Testis (tissue), 3 donors: ENCODE data around the gene TMED3. TPM values are rescaled to one million over a fixed set of nuclear protein-coding genes. Genes with fewer than 3 reads are reported as not detected.

Experiments used
- DNase-seq: peaks from one replicate; pipeline ENCODE4 v3.0.0-alpha.2; 2019
- H3K27ac ChIP-seq, 2 donors: fragments of 200-600 bp; sonication (generic); one replicate each; pipeline ENCODE4 v1.5.1; 2019
- H3K27me3 ChIP-seq: fragments of 200-600 bp; sonication (generic); one replicate; pipeline ENCODE4 v1.5.1; 2019
- H3K36me3 ChIP-seq: fragments of 200-600 bp; sonication (generic); one replicate; pipeline ENCODE4 v1.5.1; 2017; ENCODE audit warnings: low read depth; ENCODE audit errors: missing control alignments
- H3K4me1 ChIP-seq: fragments of 200-600 bp; sonication (generic); one replicate; pipeline ENCODE4 v1.5.1; 2019
- H3K4me3 ChIP-seq, 2 donors: fragments of 200-600 bp; sonication (generic); one replicate each; pipeline ENCODE4 v1.5.1; 2017 to 2019
- H3K9me3 ChIP-seq: fragments of 200-600 bp; sonication (generic); one replicate; pipeline ENCODE4 v1.5.1; 2017
- POLR2A ChIP-seq: fragments of 450-650 bp; IDR thresholded peaks from one replicate; pipeline ENCODE4 v1.6.1; 2017; ENCODE audit warnings: antibody characterized with exemption, mild to moderate bottlenecking, moderate library complexity
- WGBS, 2 donors: methylation state at CpG; one replicate each; pipeline ENCODE4 v1.1.5; 2018; 5-methylcytosine and 5-hydroxymethylcytosine counted together
- intact Hi-C: fragments of 100-400 bp; cut with DNase I; formaldehyde crosslinking; loops from one replicate; pipeline ENCODE4 v1.15.1; 2023; ENCODE audit warnings: low total_unique reads
- polyA plus RNA-seq: library from polyadenylated mRNA; stranded (reverse); fragments of 350-450 nt; fragmentation: Illumina TruSeq; extraction: RNeasy Lipid Tissue Mini Kit (QIAGEN cat#74804); gene quantifications from one replicate; pipeline ENCODE4 v1.2.3, GENCODE V29; 2014; ENCODE audit warnings: low read depth, low replicate concordance; ENCODE audit not compliant: insufficient read depth
- total RNA-seq, 2 donors: library from RNA; depleted of rRNA; stranded (reverse); fragments of >200 nt; gene quantifications; one replicate each; pipeline ENCODE4 v1.2.3, GENCODE V29; 2016
- TF ChIP-seq, protein P1 (sequence below), 3 experiments: fragments of 450-650 bp in 2 of 3; fragments of 200-600 bp in 1 of 3; sonication (generic) in 1 of 3; IDR thresholded peaks; one replicate each; pipeline ENCODE4 v1.5.1; 2016 to 2019; ENCODE audit warnings: antibody characterized with exemption in 3 of 3, mild to moderate bottlenecking in 2 of 3, moderate library complexity in 1 of 3

The TMED3 gene
- total and polyA plus RNA-seq, 3 donors from 2014 or later = 88.6 to 127 (median 94.0) TPM

DNA sequence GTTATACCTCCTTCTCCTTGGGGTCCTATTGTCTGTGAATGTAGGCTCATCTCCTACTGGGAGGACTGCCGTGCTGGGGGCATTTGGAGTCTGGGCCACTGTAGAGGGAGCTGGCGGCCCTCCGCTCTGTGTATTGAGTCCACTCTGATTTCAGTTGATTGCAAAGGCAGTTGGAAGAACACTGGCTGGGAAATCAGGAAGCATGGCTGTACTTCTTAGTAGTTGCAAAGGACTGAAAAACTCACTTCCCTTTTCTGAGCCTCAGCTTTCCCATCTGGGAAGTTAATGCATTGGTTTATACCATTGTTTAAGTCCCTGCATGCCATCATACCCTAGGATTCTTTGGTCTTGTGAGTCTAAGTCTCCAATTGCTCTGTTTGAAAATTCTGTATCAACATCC lies 46.7 kb downstream of the TMED3 start:
- Histone ChIP-seq H3K36me3 (no peaks in the 10 kb centered on the region), H3K27ac (no peak overlapping the region), H3K4me1 (no peaks in the 10 kb centered on the region), H3K27me3 (no peaks in the 10 kb centered on the region), H3K9me3 (no peaks in the 10 kb centered on the region), H3K4me3 (no peak overlapping the region)
- 97 to 99% methylated on average over 3 of the region's 3 CpGs for WGBS, 2 donors
- TF ChIP-seq POLR2A = no peak
- TF ChIP-seq, protein P1, sequence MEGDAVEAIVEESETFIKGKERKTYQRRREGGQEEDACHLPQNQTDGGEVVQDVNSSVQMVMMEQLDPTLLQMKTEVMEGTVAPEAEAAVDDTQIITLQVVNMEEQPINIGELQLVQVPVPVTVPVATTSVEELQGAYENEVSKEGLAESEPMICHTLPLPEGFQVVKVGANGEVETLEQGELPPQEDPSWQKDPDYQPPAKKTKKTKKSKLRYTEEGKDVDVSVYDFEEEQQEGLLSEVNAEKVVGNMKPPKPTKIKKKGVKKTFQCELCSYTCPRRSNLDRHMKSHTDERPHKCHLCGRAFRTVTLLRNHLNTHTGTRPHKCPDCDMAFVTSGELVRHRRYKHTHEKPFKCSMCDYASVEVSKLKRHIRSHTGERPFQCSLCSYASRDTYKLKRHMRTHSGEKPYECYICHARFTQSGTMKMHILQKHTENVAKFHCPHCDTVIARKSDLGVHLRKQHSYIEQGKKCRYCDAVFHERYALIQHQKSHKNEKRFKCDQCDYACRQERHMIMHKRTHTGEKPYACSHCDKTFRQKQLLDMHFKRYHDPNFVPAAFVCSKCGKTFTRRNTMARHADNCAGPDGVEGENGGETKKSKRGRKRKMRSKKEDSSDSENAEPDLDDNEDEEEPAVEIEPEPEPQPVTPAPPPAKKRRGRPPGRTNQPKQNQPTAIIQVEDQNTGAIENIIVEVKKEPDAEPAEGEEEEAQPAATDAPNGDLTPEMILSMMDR (IDR thresholded peaks at IDR 0.05) = no peak
- intact Hi-C loops = no loop called here
- DNase-seq = no peak

DNA sequence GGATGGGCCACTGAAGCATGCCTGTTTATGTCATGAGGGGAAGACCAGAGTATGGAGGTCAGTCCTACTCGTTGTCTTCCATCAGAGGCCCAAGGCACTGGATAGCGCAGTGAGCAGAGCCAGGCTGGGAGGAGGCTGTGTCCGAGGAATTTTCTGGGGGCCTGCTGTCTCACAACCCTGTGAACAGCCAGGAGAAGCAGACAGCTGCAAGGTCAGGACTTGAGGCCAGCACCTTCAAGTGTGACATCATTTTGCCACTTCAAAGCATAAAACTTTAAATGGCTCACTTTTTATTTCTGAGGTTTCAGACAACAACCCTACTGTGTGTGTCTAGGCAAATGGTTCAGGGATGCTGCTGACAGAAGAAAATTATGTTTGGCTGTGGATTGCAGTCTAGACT lies 47.2 kb downstream of the TMED3 start:
- Histone ChIP-seq H3K4me1 (no peaks in the 10 kb centered on the region), H3K36me3 (no peaks in the 10 kb centered on the region), H3K9me3 (no peaks in the 10 kb centered on the region), H3K4me3 (no peak overlapping the region), H3K27me3 (no peaks in the 10 kb centered on the region), H3K27ac (no peak overlapping the region)
- intact Hi-C loops = no loop called here
- 47 to 97% methylated on average over 3 of the region's 3 CpGs for WGBS, 2 donors
- no peak for DNase-seq
- no peak for TF ChIP-seq POLR2A
- TF ChIP-seq, protein P1 (IDR thresholded peaks at IDR 0.05) = no peak

GRCh38 chr15:79364571-79365240 lies 53.8 kb downstream of the TMED3 start:
- no peak for DNase-seq
- Histone ChIP-seq H3K9me3 (no peaks in the 10 kb centered on the region), H3K27me3 (no peaks in the 10 kb centered on the region), H3K27ac (no peak overlapping the region), H3K36me3 (no peaks in the 10 kb centered on the region), H3K4me1 (no peaks in the 10 kb centered on the region), H3K4me3 (no peak overlapping the region)
- TF ChIP-seq, protein P1 (IDR thresholded peaks at IDR 0.05) = no peak
- TF ChIP-seq POLR2A = no peak
- 84 to 94% methylated on average over 9 of the region's 9 CpGs for WGBS, 2 donors
- intact Hi-C loops = no loop called here

DNA sequence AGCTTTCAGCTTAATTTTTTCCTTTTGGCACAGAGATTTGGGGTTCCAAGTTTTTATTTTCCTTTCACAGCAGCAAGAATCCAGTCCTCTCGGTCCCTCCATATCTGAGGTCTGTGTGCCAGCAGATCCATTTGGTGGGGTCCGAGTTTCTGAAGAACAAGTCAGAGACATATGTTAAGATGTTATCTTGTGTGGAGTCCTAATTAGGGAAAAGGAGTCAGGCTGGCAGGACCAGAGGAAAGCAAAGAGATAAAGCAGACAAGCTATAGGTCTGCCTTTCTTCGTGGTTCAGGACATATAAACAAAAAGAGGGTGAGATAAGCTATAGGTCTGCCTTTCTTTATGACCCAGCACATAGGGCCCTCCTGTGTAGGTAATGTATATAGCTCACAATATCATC lies 54.9 kb downstream of the TMED3 start:
- Histone ChIP-seq H3K9me3 (no peaks in the 10 kb centered on the region), H3K27ac (no peak overlapping the region), H3K4me1 (no peaks in the 10 kb centered on the region), H3K36me3 (no peaks in the 10 kb centered on the region), H3K27me3 (no peaks in the 10 kb centered on the region), H3K4me3 (no peak overlapping the region)
- WGBS, 2 donors = 61 to 63% methylated on average over 3 of the region's 3 CpGs
- intact Hi-C loops = no loop called here
- TF ChIP-seq, protein P1 (IDR thresholded peaks at IDR 0.05) = no peak
- TF ChIP-seq POLR2A = no peak
- DNase-seq = no peak

DNA sequence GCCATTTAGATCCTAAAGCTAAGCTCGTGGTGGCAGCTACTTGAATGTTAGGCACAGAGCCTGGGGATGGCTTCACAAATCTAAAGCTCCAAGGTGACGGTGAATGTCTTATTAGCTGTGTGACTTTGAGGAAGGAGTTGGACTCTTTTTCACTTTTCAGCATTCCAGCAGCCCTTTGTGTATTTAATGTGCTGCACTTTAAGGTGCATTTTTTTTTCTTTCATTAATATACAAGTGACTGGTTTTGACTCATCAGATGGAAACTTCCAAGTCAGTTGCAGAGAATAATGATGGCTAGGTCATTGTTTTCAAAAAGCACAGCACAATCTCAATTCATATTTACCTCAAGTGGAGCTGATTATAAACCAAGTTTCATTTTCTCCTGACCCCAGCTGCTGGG lies 55.8 kb downstream of the TMED3 start:
- no peaks in the 10 kb centered on the region for H3K4me1 ChIP-seq
- 89 to 94% methylated on average over 2 of the region's 2 CpGs for whole genome bisulfite sequencing, 2 donors
- DNase-seq = no peak
- no peaks in the 10 kb centered on the region for H3K36me3 ChIP-seq
- H3K27me3 ChIP-seq = no peaks in the 10 kb centered on the region
- no peak for TF ChIP-seq POLR2A
- TF ChIP-seq, protein P1 (IDR thresholded peaks at IDR 0.05) = no peak
- no peak overlapping the region for H3K27ac ChIP-seq
- H3K9me3 ChIP-seq = no peaks in the 10 kb centered on the region
- H3K4me3 ChIP-seq = no peak overlapping the region
- intact Hi-C loops = no loop called here
